Ureter (tissue), 1 donor: ENCODE data around the gene FAM227B. TPM values are rescaled to one million over a fixed set of nuclear protein-coding genes. Genes with fewer than 3 reads are reported as not detected.
"Not testable (repeated sequence)": the region's sequence is repeated elsewhere in the genome, so short reads cannot be mapped to it uniquely, and the experiment has no call there.

Experiments
- DNase-seq: peaks from one replicate; pipeline ENCODE4 v3.0.0-alpha.2; 2020; ENCODE audit warnings: low spot score
- total RNA-seq: library from RNA; stranded (reverse); gene quantifications from one replicate; pipeline ENCODE4 v1.2.4, GENCODE V29; 2023
- donor health status: DM: yes; HTN: yes; CAD: no.

Gene FAM227B
- total RNA-seq, 1 donor from 2014 or later = 9.6 TPM

DNA sequence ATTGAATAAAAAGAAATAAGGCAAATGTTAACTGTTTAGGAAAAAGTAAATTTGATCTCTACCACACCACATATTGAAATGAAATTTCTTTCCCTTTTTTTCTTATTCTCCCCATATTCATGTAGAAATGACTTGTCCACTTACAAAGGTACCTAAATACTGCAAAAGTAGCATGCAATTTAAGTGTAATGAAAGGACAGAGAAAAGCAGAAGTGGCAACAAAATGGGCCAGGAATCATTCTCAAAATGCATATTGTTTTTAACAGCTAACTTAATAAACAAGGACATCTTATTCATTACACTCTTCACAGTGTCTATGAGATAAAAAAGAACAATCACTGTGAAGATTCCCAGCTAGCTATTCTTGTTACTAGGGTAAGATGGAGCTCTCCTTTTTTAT, 238.2 kb downstream of the FAM227B start:
- no peak for DNase-seq

DNA sequence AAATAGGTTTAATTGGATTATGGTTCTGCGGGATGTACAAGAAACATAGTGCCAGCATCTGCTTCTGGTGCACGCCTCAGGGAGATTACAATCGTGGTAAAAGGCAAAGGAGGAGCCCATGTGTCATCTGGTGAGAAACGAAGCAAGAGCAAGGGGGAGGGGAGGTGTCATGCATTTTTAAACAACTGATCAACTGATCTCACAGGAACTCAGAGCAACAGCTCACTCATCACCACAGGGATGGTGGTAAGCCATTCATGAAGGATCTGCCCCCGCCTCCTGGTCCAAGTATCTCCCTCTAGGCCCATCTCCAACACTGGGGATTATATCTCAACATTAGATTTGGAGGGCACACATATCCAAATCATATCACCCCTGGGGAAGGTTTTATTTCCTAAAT, 239.7 kb downstream of the FAM227B start:
- DNase-seq = no peak

DNA sequence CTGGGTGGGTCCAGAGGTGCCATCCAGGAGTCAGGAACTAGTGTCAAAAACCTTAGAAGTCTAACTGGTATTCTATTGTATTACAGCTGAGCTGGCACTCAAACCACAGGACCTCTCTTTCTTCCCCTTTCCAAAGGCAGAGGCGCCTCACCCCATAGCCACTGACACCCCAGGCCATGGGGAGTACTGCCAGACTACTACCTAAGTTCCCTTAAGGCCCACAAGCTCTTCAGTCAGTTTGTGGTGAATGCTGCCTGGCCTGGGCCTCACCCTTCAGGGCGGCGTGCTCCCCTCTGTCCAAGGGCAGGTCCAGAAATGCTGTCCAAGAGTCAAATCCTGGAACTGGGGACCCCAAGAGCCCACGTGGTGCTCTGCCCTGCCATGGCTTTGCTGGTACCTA, 240.6 kb downstream of the FAM227B start:
- DNase-seq = no peak

DNA sequence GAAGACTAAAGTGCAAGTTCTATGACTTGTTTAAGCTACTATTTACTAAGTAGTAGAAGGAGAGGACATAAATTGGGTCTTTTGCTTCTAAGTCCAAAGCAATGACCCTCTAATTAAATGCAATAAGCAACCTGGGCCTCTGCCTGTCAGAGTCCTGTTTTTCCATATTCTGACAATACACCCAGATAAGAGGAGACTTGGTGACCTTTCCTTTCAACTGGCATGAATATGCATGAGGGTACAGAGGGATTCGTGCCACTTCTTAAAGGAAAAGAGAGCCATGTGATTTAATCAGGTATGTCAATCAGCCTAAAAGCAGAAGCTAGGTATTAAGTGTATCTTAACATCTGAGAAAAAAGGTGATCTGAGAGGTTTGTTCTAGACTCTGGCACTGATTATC, 248.3 kb downstream of the FAM227B start:
- no peak for DNase-seq

DNA sequence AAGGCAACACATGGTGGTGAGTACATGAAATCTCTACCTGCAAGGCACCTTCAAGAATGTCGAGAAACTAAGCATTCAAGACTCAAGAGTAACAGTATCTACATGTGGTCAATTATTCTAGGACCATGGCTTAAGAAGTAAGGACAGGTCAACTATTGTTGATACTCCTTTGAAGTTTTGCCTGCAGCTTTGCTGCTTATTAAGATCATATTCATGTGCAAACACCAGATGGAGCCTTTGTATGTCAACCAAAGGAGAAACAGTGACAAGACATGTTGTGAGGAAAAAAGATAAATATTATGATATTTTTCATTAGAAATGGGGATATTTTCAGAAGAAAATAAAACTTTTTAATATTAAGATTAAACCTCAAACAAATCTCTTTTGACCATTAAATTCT, 249.8 kb downstream of the FAM227B start:
- DNase-seq = no peak

DNA sequence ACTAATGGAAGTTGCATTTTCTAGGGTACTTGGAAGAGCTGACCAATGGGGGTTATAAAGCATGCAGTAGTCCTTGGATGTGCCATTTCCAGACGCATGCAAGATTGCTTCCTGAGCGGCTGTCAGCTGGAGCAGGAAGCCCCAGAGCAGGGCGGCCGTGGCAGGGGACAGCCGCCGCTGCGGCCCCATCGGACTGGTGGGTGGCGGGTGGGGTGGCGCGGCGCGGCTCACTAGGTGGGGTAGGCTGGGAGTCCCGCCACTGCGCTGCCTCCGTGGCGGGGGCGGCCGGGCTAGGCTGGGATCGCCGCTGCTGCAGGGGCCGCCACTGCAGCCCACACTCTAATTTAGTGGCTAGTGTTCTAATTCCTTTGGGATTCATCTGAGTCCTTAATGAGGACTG, 254.1 kb downstream of the FAM227B start:
- no peak for DNase-seq

DNA sequence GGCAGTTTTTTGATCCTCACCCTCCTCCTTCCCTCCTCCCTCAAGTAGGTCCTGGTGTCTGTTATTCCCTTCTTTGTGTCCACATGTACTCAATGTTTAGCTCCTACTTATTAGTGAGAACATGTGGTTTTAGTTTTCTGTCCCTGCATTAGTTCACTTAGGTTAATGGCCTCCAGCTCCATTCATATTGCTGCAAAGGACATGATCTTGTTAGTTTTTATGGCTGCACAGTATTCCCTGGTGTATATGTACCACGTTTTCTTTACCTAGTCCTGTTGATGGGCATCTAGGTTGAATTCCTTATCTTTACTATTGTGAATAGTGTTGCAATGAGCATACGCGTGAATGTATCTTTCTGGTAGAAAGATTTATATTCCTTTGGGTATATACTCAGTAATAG, 259.2 kb downstream of the FAM227B start:
- DNase-seq = no peak

DNA sequence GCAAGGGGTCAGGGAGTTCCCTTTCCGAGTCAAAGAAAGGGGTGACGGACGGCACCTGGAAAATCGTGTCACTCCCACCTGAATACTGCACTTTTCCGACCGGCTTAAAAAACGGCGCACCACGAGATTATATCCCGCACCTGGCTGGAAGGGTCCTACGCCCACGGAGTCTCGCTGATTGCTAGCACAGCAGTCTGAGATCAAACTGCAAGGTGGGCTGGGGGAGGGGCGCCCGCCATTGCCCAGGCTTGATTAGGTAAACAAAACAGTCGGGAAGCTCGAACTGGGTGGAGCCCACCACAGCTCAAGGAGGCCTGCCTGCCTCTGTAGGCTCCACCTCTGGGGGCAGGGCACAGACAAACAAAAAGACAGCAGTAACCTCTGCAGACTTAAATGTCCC, 266.2 kb downstream of the FAM227B start:
- DNase-seq = not testable (repeated sequence)

DNA sequence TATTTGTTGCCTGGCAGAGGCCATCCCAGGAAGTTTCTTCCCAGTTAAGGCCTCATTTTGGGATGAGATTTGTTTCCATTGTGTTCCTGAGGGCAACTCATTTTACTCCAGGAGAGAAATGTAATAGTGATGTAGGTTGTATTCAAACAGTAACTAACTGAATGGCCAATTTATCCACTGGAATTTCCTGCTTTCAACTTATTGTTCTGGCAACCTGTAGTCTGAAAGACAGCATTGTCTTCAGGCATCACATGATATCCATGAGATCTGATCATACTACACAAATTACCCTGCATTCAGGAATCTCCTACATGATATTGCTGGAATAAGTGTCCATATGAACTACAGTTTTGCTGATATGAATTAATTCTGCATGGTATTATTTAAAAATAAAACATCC, 277.1 kb downstream of the FAM227B start:
- DNase-seq = no peak

DNA sequence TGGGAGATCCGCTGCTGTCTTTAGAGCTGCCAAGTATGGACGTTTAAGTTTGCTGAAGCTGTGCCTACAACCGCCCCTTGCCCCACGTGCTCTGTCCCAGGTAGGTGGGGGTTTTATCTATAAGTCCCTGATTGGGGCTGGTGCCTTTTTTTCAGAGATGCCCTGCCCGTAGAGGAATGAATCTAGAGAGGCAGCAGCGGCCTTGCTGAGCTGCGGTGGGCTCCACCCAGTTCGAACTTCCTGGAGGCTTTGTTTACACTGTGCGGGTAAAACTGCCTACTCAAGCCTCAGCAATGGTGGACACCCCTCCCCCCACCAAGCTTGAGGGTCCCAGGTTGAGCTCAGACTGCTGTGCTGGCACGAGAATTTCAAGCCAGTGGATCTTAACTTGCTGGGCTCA, 281.0 kb downstream of the FAM227B start:
- DNase-seq = no peak

DNA sequence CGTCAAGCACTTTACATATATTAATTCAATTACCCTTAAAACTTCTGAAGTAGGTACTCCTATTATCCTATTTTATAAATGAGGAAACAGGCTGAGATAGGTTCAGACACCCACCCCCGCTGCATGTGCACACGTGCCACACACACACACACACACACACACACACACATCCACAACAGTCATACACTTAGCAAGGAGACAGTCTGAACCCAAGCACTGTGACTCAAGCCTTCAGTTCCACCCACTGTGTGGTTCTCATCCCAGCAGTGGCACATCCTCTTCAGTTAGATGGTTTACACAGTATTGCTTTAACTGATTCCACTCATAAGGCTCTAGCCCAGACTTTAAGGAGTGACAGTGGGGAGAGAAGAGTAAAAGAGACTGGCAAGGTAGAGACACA, 288.7 kb downstream of the FAM227B start:
- DNase-seq = no peak

DNA sequence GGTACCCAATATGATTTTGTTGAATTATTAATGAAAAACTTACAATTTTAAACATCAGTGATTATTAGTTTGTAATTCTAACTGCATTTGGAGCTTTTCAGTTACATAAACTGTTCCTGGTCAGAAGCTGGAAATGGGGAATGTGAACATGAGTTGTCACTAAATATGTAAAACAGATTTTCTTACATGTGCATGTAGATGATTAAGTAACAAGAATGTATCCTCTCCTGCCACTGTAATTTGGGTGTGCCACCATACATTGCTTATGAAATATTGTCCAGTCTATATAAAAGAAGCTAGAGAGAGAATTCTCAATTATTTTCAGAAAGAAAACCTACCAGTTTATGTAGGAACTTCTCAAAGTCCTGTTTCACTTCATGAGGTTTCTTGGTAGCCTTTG, 289.2 kb downstream of the FAM227B start:
- no peak for DNase-seq

DNA sequence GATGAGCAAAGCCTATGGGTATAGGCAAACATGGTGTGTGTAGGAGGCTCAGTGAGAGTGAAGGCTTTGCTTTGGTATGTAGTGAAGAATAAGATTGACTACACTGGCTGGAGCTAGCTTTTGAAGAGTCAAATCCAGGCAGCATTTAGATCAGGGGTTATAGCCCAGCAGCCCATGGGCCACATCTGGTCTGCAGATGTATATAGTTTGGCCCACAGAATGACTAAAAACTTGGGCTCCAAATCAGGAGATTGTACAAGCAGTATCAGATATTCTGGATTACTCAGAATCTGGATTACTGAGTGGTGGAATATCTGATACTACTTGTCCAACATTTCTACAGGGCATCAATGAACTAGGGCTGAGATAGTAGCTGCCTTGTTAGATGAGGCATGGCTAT, 290.5 kb downstream of the FAM227B start:
- DNase-seq = no peak

DNA sequence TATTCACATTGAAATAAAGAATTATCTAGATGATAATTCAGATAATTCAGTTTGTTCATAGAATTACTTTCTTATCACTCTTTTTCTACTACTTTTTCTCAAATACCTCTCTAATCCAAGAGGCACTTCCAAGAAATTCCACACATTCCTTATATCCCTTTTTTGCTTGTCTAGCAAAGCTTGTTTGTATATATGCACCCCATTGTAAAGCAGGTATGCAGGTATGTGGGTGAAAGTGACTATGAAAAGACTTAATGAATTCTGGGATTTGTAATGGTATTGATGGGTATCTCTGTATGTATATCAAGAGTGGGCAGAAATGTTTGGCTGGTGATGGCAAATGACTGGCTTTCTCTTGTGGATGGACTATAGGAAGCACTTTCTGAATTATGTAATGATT, 291.7 kb downstream of the FAM227B start:
- DNase-seq = no peak

DNA sequence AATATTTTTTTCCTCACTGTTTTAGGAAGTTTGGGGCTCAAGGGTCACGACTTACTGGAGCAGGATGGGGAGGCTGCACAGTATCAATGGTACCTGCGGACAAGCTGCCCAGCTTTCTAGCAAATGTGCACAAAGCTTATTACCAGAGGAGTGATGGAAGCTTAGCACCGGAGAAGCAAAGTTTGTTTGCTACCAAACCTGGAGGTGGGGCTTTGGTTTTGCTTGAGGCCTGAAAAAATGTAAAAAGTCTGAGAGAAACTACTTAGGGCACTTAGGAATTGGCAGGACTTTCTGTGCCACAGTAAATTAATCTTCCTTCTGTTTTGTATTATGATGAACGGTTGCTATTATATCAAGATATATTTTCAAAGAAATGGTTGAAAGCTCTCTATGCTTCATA, 292.7 kb downstream of the FAM227B start:
- DNase-seq = no peak

DNA sequence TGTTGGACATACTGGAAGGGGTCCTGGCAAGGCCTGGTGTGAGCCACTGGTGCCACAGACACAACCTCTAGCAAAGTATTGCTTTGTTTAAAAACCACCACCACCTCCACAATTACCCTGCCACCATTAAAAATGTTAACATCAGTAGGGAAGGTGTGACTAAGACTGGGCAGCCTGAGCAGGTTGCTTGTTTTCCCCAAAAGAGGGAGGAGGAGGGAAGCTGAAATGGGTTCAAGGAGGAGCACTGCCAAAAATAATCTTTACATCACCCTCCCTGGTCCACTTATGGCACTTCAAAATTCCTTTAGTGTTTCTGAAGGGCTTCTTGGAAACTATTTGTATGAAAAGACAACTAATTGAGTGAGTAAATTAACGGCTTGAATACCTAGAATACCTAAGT, 297.4 kb downstream of the FAM227B start:
- no peak for DNase-seq

DNA sequence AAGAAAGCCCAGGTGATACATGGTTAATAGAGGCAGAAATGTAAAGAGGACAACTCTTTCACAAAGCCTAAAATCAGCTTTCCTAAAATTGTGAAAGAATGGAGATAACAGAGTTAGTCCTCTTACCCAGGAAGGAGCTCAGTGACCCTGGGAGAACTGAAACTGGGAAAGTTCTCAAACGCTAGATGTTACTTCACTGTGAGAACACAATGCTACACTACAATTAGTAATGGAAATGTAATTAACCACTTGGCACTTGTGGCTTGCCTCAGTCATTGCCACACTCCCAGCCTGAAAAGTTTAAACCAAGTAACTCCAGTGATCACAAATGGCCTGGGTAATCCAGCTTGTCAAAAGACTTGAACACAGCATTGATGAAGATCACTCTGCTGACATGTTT, 300.3 kb downstream of the FAM227B start:
- no peak for DNase-seq

DNA sequence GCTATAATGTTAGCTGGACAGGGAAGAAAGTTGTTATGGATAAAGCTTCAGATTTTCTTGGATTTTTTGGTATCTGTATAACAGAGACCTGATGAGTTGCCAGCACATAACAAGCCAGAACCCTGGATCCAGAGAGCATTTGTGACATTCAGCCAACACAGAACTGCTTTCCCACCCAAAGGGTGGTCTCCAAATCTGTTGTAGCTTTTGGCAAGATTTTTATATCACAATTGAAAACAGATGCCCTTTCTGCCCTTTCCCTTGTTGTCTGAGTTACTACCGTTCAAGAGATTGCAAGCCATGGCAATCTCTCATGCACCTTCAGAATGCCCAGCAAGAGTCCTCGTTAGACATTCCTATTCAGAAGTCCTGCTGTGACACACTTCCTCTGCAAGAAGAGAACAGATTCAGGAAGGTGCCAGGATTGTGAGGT, 305.2 kb downstream of the FAM227B start:
- no peak for DNase-seq

DNA sequence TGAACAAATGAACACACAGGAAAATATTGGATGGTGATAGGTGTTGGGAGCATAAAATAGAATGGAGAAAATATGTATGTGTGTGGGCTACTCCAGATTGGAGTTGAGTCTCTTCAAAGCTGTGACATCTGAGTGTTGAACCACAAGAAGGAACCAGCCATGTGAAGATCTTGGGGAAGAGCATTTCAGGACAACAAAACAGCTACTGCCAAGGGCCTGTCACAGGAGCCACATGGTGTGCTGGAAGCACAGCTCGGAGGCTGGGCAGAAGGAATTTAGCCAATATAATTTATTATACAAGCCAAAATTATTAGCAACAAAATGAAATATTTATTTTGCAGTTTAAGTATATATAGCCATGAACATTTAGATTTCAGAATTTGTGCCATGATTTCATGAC, 305.9 kb downstream of the FAM227B start:
- no peak for DNase-seq

DNA sequence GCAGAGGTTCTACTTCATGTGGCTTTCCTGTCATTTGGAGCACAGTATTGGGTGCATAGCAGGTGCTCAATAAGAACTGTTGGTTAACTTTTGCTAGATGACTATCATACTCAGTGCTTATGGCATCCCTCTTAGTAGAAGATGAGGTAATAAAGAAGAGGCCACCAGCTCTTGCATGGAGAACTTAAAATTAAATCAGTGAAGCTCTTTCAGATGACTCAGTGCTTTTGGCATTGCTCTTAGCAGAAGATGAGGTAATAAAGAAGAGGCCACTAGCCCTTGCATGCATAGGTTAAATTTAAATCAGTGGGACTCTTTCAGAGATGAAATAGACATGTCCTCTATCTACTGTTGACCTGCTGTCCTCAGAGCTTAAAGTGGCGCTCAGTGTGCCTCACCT, 307.0 kb downstream of the FAM227B start:
- no peak for DNase-seq

DNA sequence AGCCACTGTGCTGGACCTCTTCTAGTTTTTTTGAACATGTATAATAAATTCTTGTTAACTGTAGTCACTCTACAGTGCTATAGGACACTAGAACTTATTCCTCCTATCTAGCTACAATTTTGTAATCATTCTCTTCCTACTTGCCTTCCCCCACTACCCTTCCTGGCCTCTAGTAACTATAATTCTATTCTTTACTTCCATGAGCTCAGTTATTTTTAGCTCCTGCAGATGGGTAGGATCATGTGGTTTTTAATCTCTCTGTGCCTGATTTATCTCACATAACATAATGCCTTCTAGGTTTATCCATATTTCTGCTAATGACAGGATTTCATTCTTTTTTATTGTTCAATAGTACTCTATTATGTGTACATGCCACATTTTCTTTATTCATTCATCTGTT, 310.7 kb downstream of the FAM227B start:
- no peak for DNase-seq

DNA sequence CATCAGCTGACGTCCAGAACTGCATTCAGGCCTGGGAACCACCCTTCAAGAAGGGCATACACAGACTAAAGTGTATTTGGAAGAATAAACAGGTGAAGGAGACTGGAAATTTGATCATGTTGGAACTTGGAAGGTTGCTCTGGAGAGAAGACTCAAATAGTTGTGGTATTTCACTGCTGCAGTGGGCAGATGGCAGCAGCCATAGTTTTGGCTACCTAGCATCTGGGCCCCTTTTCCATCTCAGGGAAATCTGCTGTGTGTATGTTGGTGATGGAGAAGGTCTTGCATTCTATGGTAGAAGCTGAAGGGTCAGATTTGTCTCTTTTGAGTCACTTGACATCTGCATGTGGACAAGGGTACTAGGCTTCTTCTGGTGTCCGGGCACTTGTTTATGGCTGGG, 311.9 kb downstream of the FAM227B start:
- no peak for DNase-seq

DNA sequence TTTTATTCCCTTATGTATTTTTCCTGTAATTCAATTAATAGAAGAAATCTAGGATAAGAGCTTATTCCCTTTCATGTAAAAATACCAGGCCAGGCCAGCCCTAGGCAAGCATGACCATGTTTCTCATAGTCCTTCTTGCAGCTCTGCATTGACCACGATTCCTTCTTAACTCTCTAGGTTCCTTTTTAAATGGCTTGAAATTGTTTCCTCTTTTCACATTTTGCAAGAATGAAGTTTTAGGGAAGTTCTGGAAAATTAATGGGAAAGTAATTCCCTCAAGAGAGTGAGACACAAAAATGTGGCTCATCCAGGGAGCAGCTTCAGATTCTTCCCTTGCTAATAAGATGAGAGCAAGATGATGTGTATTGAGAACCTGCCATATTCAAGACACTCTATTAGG, 314.1 kb downstream of the FAM227B start:
- no peak for DNase-seq

DNA sequence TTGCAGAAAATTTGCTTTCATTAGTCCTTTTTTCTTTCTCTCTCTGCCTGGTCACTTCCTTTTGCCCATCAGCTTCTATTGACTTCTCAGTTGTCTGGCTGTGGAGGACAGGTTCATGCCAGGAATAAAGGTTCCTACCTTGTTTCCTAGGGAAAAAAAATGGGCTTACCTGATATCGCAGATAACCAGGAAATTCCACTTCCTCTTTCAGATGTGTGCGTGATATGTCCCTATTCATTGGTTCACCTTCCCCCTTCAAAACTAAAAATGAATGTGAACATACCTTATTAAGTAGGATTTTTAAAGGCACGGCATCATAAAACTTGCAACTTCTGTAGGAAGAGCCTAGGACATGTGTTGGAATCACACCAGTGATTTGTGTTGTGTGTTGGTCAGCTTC, 317.6 kb downstream of the FAM227B start:
- no peak for DNase-seq

DNA sequence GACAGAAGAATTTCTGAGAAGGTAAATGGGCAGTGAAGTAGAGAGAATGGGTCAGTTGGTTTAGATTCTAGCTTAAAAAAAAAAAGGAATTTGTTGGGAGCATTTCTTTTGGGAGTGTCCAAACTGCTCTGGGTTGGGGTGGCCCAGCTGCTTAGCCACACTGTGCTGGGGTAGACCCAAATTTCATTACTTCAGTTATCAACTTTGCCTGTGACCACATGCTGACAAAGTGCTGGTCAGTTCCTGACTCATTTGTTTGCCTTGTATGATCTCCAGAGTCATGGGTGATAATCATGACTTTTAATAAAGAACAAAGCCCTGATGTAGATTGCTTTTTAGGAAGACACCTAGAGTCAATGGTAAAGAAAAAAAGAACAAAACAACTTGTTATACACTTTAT, 319.1 kb downstream of the FAM227B start:
- no peak for DNase-seq
